KOPT-K1 (cell line): ENCODE data around the gene LYG1.

Experiments used
- H3K27ac ChIP-seq: fragments of 200-600 bp; sonication (generic); 2 replicates; pipeline ENCODE4 v1.5.1; 2016; ENCODE audit warnings: antibody characterized with exemption, mild to moderate bottlenecking, low read depth, low read length; ENCODE audit not compliant: poor library complexity, severe bottlenecking
- H3K36me3 ChIP-seq: fragments of 200-600 bp; sonication (generic); 2 replicates; pipeline ENCODE4 v1.5.1; 2017; ENCODE audit warnings: antibody characterized with exemption, mild to moderate bottlenecking, low read length, moderate library complexity; ENCODE audit not compliant: insufficient read depth
- H3K9me3 ChIP-seq: fragments of 200-600 bp; sonication (generic); 2 replicates; pipeline ENCODE4 v1.5.1; 2017; ENCODE audit warnings: antibody characterized with exemption, low read length, mild to moderate bottlenecking; ENCODE audit not compliant: insufficient read depth, poor library complexity, severe bottlenecking

LYG1 gene

GRCh38 chr2:99238599-99238998 lies 62.4 kb downstream of the LYG1 start:
- no peaks in the 10 kb centered on the region for H3K9me3 ChIP-seq
- H3K27ac ChIP-seq, result no peak overlapping the region
- no peaks in the 10 kb centered on the region for H3K36me3 ChIP-seq
